Measurements from ENCODE around the gene SULT1C2. TPM values are rescaled to one million over a fixed set of nuclear protein-coding genes. Genes with fewer than 3 reads are reported as not detected.
"Not testable (repeated sequence)": the region's sequence is repeated elsewhere in the genome, so short reads cannot be mapped to it uniquely, and the experiment has no call there.

The SULT1C2 gene
- total and polyA plus RNA-seq, 2 of the 13 experiments (the other 11 are each of a cell fraction or from before 2014, with no cell fraction given), result 4.0 to 6.2 TPM

GRCh38 chr2:108280466-108280865, 8.2 kb upstream of the SULT1C2 start:
- FAIRE-seq, result no peak

GRCh38 chr2:108284566-108284965, 4.1 kb upstream of the SULT1C2 start:
- intact Hi-C loops (cut with micrococcal nuclease; ENCODE audit: unreplicated experiment); H3K4me2 ChIP-seq (ENCODE audit: low read depth, low read length); H3K27ac ChIP-seq (ENCODE audit: extremely low read length, insufficient read depth, low read length); H3K79me2 ChIP-seq (ENCODE audit: insufficient read depth, low read length); H3K9ac ChIP-seq (ENCODE audit: insufficient read depth, low read depth, low read length); H4K20me1 ChIP-seq (ENCODE audit: insufficient read depth, low read length); FAIRE-seq; H3K4me3 ChIP-seq (replicated peaks in 1 of 3; ENCODE audit: insufficient read depth in 1 of 3, low read depth in 2 of 3, low read length in 3 of 3); in situ Hi-C loops (cut with HindIII; ENCODE audit: extremely low pct_ligation_motif_present, low pct_unique_long_range_greater_than_20kb); H2AFZ ChIP-seq (ENCODE audit: low read length); BruUV-seq (replicated peaks); H3K36me3 ChIP-seq (replicated peaks in 1 of 2; ENCODE audit: control insufficient read depth in 1 of 2, insufficient read depth in 2 of 2, low read length in 2 of 2); DNase-seq (ENCODE audit: low spot score); CTCF ChIA-PET (ENCODE audit: low intra/inter-chr PET ratio, low total read pairs); ATAC-seq; POLR2A ChIA-PET; H3K27me3 ChIP-seq (ENCODE audit: control insufficient read depth in 1 of 2, insufficient read depth in 2 of 2, low read length in 2 of 2); H3K9me3 ChIP-seq (ENCODE audit: low read length): not testable (repeated sequence)
- WGBS (ENCODE audit: low lambda C conversion rate), result 54% methylated on average over 7 of the region's 7 CpGs
- peaks cover 17% of the 10 kb centered on the region for H3K4me1 ChIP-seq (ENCODE audit: insufficient read depth, low read length)

More at GRCh38 chr2:108280466-108280865, 8.2 kb upstream of the SULT1C2 start:
- Histone ChIP-seq H4K20me1 (ENCODE audit: insufficient read depth, low read length) (no peaks in the 10 kb centered on the region), H3K4me2 (ENCODE audit: low read depth, low read length) (no peak overlapping the region), H3K4me1 (ENCODE audit: insufficient read depth, low read length) (no peaks in the 10 kb centered on the region), H2AFZ (ENCODE audit: low read length) (no peak overlapping the region), H3K9ac (ENCODE audit: insufficient read depth, low read depth, low read length) (no peak overlapping the region), H3K36me3 (replicated peaks in 1 of 2; ENCODE audit: control insufficient read depth in 1 of 2, insufficient read depth in 2 of 2, low read length in 2 of 2) (no peaks in the 10 kb centered on the region), H3K79me2 (ENCODE audit: insufficient read depth, low read length) (no peaks in the 10 kb centered on the region), H3K27ac (ENCODE audit: extremely low read length, insufficient read depth, low read length) (no peak overlapping the region), H3K9me3 (ENCODE audit: low read length) (no peaks in the 10 kb centered on the region), H3K4me3 (replicated peaks in 1 of 3; ENCODE audit: insufficient read depth in 1 of 3, low read depth in 2 of 3, low read length in 3 of 3) (no peak overlapping the region), H3K27me3 (ENCODE audit: control insufficient read depth in 1 of 2, insufficient read depth in 2 of 2, low read length in 2 of 2) (peaks cover 0 to 4% of the 10 kb centered on the region in 2 experiments; a peak in 1 of 5 replicates)
- CTCF ChIA-PET (ENCODE audit: low intra/inter-chr PET ratio, low total read pairs), result no interaction called here
- POLR2A ChIA-PET, result no interaction called here
- 11% methylated on average over 3 of the region's 3 CpGs for WGBS (ENCODE audit: low lambda C conversion rate)
- DNase-seq (ENCODE audit: low spot score), result no peak
- no peak for ATAC-seq
- no peak for TF ChIP-seq ZNF235 (CRISPR knock-in tag; IDR thresholded peaks at IDR 0.05; ENCODE audit: borderline replicate concordance)
- TF ChIP-seq MNT (IDR thresholded peaks at IDR 0.05), result peak; percentile 47; the same call in 1 of the 2 replicates
- in situ Hi-C loops (cut with HindIII; ENCODE audit: extremely low pct_ligation_motif_present, low pct_unique_long_range_greater_than_20kb), result no loop called here
- intact Hi-C loops (cut with micrococcal nuclease; ENCODE audit: unreplicated experiment), result no loop called here
- BruUV-seq (replicated peaks), result no TSS peak
